HL-60 (cell line): ENCODE data around the gene FOXO4.
"Not testable (repeated sequence)": the region's sequence is repeated elsewhere in the genome, so short reads cannot be mapped to it uniquely, and the experiment has no call there.

Source experiments
- CTCF ChIP-seq: IDR thresholded peaks from one replicate; pipeline ENCODE4 v1.5.1; 2011; ENCODE audit warnings: low read length, control low read depth, inconsistent platforms; ENCODE audit not compliant: insufficient read depth
- GABPA ChIP-seq: IDR thresholded peaks from 2 replicates; pipeline ENCODE4 v1.6.1; 2012; ENCODE audit warnings: low read depth
- POLR2AphosphoS5 ChIP-seq: IDR thresholded peaks from 2 replicates; pipeline ENCODE4 v1.6.1; 2012; ENCODE audit warnings: low read depth
- REST ChIP-seq: IDR thresholded peaks from 2 replicates; pipeline ENCODE4 v1.6.1; 2012; ENCODE audit warnings: low read depth; ENCODE audit not compliant: insufficient replicate concordance

DNA sequence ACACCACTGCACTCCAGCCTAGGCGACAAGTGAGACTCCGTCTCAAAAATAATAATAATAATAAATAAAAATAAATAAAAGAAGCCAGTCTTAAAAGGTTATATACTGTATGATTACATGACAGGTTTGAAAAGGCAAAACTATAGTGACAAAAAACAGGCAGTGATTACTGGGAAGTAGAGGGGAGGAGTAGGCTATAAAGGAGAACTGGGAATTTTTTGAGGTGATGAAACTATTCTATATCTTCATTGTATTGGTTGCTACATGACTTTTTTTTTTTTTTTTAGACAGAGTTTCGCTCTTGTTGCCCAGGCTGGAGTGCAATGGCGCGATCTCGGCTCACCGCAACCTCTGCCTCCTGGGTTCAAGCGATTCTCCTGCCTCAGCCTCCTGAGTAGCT, 47.8 kb upstream of the FOXO4 start:
- not testable (repeated sequence) for TF ChIP-seq GABPA, REST, CTCF, POLR2AphosphoS5
